ENCODE results near the gene THBS4.
A peak's percentile ranks its signal among the peaks of the same experiment; 100 is the strongest.

Gene THBS4

DNA sequence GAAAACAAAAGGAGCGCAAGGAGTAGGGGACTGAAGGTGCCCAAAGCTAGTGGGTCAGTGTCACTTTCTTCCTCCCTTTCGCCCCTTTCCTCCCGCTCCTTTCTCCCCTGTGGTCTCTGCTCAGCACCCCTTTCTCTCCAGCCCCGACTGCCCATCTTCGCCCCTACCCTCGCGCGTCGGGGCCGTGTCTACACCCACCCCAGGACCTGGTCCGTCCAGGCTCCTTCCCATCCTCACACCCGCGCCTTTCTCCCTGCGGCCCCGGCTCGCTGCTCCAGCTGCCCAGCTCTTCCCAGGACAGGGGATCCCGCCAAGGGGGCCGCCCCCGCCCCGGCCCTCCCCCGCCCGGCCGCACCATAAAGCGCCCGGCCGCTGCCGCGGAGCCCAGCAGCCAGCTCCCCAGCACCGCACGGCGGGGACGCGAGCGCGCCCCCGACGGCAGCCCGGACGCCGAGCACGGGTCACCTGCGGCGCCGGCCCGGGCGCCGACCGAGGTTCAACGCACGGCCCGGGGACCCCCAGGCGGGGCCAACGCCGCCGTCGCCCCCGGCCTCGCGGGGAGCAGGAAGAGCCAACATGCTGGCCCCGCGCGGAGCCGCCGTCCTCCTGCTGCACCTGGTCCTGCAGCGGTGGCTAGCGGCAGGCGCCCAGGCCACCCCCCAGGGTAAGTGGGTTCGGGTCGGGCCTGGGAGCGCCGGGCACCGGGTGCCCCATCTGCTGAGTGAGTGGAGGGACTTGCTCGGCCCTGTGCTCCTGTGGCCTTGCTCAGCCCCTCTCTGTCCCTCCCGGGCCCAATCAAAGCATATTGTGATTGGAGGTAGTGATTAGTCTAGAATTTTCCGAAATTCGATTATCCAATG is at the start of gene THBS4:
Gene THBS4 (plus strand): TSS at position 387 of the 860 bp plus-strand sequence. CDS start 190 bp downstream, at position 577.
- DNase-seq (ENCODE audit: low read depth) = no peak

DNA sequence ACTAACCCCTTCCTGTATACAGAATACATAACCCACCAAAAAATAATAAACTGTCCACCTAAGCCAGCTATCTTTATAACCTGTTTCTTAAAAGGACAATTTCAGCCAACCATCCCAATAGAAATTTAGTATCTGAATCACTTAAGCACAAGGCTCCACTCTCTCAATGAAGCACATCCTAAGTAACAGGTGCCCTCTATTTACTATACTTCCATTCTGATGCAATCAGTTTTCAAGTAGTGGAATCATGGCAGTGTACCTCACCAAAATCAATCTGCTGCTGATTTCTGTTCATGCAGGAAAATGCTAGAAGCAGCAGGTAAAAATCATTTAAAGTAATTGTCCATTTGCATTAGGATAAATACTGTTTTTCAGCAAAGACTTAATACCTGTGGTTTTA is 48.9 kb upstream of the THBS4 start:
- DNase-seq (ENCODE audit: low read depth) = no peak

DNA sequence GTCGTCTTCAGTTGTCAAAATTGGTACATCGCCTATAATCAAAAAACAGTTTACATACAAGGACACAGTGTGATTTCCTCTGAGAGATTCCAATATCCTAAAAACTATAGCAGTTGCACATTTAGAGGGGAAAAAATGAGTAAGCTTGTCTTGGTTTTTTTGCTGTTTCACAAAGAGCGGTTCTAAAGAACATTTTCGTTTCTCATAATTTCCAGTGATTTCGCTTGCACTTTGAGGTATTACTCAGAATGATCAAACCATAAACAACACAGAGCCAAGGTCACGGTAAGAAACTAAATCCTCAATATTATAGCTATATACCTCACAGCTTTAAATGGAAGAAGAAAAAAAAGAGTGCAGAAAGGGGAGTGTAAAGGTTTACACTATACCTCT is 44.9 kb upstream of the THBS4 start:
- no peak for DNase-seq (ENCODE audit: low read depth)

DNA sequence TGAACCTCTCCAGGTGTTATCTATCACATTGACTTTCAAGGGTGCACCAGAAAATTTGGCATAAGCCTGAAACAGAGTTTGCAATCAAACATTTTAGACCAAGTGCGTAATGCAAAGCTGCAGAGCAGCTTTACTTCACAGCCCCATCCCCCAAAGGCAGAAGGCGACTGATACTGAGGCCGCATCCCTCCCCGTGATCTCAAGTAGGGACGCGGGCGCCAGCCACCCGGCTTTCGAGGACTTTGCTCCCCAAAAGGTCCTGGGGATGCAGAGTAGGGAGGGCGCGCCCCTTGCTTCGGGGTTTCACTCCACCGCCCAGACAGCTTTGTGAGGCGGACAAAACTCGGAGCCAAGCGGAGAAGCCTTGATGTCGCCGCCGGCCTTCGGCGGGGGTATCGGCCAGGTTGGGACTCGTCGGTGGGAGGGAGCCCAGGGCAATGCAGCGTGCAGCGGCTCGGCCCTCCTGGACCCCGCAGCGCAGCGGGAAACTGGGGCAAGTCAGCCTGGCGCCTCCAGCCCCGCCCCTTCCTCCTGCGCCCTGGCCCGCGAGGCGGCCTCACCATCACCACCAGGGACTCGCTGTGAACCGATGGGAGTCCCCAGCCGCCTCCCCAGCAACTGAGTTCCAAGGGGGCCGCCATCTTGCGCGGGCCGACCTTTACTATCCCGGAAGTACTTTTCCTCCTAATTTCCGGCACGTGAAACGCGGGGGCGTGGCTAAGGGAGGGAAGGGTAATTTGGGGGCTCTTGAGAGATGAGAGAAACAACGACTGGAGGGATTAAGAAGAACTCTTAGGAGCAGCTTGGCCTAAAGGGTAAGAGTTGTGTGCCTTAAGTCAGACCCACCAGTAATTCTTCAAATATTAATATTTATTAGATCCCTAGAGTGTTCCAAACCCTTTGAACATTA is 44.3 kb upstream of the THBS4 start, which contains the start of gene MTX3:
Gene MTX3 (minus strand): TSS at position 665 of the 910 bp plus-strand sequence. CDS start 24 bp downstream, at position 641.
- peak; percentile 68 for DNase-seq (ENCODE audit: low read depth)

DNA sequence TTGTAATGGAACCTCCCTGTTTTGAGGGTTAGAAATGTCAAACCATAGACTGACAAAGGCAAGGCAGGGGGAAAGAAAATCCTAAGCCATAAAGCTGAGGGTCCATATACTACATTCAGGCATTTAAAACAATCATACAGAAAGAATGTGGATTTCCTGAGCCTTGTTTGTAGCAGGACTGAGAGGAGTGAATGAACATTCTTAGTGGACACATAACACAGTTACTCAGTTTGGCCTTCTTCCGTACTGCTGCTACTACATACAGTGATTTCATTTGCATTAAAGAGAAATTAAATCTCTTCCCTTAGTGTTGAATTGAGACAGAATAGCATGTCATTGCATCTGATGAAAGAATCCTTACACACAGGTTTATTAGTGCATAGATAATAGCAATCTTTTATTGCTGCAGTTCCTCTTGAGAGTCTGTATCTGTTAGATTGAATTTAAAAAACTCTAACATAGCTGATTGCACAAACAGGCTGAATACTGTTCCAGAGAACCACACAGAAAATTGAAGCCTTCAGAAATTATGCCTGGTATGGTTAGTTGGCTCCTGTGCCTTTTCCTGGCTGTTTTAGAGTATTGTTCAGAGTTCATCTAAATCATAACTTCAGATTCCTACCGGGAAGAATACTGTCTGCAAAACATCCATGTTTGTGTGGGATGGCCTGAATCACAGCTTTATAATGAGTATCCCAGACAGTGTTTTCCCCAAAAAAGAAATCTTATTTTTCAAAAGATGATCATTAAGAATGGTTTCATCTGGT is 42.1 kb upstream of the THBS4 start:
- DNase-seq (ENCODE audit: low read depth) = no peak

DNA sequence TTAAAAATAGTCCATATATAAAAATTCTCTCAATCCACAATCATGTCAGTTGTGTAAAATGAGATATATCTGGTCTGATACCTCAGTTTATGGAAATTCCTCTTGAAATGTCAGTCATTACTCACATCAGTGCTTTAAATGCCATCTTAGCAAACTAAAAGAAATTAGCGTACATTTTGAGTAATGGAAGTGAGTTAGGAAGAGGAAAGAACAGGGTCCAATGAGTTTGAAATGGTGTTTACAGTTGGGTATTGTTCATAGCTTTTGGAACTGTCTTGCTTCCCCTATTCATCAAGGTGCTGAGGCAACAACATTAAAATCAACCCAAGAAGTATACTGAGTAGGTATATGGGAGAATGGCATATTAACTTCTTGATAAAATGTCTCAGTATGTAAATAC is 35.4 kb upstream of the THBS4 start:
- DNase-seq (ENCODE audit: low read depth) = no peak

DNA sequence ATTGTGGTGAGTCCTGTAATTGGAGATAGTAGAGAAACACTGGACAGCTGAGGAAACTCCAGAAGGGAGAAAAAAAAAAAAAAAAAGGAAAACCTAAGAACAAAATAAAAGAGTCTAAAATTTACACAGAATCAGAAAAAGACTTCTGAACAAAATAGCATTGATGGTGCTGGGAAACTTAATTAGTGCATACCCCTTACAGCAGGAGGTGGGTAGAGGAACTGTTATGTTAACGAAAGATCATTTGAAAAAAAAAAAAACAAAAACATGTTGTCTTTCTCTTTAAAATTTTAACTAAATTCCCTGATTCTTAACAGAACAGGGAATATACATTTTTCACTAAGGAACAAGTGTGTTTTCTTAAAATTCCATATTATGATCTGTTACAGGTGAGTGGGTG is 32.5 kb upstream of the THBS4 start:
- no peak for DNase-seq (ENCODE audit: low read depth)

DNA sequence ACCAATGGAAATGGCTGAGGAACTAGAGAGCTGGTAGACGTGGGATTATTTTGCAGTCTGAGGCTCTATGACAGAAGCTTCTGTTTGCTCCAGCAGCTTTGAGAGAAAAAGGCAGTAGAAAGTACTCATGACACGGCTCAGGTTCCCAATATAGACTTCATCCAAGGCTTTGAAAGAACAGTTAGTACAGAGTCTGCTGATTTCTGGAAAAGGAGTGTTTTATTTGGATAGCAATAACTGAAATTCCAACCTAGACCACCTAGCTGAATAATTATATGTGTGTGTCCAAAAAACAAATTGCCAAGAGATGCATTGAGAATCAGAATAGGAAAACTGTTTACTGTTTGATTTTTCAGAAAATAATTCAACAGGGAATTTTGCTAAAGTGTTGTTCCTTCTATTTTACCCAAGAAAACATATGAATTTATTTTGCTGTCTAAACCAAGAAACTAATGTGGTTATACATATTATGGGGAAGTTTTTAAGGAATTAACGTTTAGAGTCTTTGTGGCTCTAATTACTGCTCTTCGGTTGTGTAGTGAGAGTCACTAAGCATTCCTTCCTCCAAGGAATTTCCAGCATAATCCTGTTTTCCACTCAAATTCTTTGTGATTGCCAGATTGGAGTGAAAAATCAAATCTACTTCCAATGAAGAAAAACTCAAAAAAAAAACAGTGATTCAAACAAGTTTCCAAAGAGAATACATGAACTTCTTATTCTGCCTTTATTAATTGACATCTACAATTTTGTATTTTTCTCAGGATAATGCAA is 26.0 kb upstream of the THBS4 start:
- no peak for DNase-seq (ENCODE audit: low read depth)

DNA sequence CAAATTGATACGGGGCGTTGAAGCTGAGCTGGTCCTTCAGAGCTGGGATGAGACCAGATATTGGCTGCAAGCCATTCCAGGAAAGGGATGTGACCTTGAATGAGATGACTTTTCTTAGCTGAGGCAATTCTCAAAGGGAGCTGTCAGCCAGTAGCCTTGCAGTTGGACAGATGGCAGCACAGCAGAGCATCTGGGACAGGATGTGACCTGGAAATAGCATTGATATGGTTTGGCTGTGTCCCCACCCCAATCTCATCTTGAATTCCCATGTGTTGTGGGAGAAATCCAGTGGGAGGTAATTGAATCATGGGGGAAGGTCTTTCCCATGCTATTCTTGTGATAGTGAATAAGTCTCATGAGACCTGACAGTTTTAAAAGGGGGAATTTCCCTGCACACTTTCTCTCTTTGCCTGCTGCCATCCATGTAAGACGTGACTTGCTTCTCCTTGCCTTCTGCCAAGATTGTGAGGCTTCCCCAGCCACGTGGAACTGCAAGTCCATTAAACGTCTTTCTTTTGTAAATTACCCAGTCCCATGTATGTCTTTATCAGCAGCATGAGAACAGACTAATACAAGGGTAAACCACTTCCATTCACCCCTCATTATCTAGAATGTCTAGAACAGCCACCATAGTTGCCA is 24.3 kb upstream of the THBS4 start:
- DNase-seq (ENCODE audit: low read depth) = no peak

DNA sequence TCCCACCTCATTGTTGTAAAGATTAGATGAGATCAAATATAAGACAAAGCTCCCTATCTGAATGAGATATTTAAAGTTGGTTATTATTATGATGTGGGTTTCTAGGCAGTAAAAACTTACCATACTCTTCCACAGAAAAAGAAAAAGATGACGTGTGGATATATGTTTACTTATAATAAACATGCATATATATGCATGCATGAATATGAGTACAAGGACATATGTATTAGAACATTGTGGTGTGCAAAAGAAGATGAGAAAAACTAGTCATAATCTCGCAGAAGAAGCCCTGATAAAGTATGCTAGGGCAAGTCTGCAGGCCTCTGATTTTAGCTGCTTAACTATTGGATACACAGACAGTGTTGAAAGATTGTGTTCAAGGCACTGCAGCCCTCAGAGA is 10.1 kb upstream of the THBS4 start:
- DNase-seq (ENCODE audit: low read depth) = no peak

DNA sequence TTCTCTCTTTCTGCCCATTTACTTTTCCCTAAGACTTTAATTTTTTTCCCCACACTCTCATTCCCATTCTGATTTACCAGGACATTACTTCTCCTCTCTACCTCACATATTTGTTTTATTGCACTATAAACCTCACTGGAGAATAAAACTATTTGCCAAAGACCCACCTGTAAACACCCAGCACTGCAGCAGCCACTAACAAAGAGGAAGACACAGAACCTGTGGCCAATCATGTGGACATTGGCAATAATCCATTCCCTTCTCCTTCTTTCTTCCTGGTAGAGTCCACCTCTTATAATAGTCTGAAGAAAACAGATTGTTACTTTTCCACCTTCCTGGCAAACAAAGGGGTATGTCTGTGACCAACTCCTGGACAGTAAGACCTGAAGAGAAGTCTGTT is 8.3 kb upstream of the THBS4 start:
- no peak for DNase-seq (ENCODE audit: low read depth)

DNA sequence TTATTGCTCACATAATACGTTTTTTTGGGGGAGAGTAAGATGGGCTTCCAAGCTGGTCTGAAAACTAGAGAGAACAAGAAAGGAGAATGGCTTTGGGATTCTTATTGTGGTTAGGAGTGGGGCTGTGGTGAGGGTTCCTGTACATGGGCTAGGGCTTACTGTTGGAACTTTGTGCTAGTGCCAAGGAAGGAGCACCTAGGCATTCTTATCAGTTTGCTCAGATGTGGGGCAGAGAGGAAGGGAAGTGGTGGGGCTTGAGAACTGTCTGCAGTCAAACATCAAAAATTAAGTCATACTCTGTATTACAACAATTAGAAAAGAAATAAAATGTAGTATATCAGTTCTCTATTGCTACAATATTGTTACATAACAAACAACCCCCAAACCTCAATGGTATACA is 4.0 kb upstream of the THBS4 start:
- peak; percentile 5 for DNase-seq (ENCODE audit: low read depth)

DNA sequence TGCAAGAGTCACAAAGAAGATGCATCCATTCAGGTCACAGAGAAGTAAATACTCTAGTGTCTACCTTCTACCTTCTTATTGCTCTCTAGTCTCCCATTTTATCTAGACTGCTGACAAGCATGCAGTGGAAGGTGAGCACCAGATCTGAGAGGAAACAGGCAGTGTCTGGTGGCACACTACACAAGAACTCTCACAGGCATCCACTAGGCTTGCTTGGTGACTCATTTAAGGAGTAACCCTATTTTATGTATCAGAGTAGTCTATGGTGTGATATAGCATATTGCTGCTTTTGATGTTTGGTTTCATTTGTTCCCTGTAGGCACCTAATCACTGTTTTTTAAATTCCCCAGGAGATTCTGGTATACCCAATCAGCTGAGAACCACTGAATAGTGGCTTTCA is 1.6 kb upstream of the THBS4 start:
- DNase-seq (ENCODE audit: low read depth) = no peak

DNA sequence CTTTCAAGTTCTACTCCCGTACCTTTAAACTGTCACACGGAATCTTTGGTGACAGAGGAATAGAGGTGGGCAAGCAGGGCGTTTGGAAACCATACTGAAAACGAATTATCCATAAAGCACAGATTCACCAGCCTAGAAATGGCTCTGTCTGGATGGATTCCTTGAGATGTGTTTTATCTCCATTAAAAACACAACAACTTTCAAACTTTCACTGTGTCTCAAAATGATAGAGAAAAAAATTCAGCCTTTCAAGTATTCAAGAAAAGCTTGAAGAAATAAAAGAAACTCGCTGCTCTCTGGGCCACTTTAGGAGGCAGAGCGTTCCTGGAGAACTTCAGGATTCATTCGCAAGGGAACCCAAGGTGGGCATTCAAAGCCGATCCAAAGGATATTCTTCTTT is 589 bp upstream of the THBS4 start:
- DNase-seq (ENCODE audit: low read depth) = no peak

DNA sequence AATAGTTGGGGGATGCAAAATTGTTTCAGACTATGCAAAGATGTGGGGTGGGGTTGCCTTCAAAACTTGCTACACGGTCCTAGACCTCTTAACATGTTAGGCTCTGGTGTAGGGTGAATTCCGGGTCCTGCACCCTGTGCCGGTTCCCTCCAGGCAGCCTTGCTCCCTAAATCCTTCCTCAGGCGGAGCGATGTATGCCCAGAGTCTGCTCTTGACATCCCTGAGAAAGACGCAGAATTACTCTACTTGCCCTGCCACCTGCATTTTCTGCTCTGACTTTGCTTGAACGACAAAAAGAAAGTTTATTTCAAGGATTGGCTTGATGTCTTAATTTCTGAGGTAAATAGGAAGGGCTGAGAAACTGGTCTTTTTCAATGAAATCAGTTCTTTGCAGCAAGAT is 691 bp downstream of the THBS4 start:
- no peak for DNase-seq (ENCODE audit: low read depth)

DNA sequence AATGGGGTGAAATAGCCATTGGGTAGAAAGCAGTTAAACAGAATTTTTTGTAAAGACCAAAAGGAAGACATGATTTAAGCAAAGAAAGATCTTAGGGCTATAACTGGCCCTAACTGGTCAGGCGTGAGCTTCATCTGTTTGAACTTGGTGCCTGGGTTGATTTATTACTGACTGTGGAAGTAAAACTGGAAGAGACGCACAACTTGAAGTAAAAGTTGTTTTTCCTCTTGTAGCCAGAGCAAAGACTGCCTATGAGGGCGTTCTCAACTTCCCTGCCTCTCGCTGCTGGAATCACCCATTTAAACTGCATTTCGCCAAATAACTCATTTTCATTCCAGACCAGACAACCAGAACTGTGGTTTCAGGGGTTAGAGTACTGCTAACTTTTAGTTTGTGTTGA is 1.5 kb downstream of the THBS4 start:
- no peak for DNase-seq (ENCODE audit: low read depth)

DNA sequence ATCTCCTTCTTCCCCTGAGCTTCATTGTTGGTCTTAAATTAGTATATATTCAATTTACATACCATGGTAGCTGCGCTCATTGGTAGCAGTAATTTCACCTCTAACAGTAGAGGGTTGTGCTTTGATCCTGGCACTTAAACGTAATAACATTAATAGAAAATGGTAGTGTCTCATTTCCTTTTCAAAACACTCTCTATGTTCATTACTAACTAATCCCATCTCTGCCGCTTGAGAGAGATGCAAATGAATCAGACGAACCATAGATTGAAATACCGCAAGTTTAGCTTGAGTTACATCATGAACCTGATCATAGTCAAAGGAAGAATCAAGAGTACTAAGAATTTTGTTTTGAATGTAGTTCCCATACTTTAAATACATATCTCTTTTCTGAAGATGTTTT is 2.2 kb downstream of the THBS4 start:
- no peak for DNase-seq (ENCODE audit: low read depth)

DNA sequence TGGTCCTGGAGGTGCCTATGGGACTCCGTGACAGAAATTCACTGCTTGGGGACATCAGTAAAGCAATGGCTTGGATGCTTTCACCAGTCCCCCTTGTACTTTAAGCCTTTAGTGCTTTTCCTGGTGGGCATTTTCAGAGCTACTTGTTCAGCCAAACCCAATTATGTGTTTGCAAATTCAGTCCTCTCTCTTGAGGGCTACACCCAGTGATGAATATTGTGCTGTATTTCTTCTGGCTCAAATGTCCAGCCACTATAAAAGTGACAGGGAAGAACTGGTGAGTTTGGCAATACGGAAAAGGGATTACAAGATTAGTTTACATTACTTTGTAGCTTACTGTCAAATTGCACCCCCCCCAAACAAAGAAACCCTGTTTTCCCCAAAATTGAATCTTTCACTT is 4.5 kb downstream of the THBS4 start:
- DNase-seq (ENCODE audit: low read depth) = no peak

DNA sequence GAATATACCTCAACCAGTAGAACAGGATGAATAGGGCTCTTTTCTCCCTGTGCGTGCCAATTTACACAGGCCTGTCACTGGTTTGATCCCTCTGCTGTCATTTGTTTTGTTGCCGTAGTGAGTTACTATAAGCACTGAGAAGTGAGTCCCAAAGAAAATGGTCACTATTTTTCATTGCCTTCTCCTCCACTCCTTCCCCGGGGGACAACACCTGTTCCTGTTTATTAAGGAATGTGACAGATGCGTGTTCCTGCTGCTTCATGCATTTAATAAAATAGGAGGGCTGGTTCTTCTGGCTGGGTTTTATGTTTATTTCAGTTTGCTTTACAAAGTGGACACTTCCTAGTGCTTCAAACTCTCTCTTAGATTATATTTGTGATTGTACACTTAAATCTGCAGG is 6.4 kb downstream of the THBS4 start:
- DNase-seq (ENCODE audit: low read depth) = no peak

DNA sequence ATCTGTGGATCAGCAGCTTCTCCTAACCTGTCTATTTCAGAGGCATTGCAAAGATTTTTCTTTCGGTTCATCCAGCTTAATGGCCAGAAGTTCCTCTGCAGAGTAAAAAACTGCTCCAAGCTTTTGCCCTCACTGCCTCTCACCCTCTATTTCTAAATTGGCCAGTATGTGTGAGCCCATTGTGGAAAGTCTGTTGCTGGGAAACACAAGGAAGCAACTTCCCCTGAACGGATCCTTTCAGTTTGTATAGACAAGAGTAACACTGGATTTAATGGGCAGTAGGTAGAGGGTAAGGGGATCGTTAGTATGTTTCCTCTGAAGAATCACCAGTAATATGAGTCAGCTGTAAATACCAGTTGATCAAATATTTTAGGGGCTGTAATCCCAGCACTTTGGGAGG is 7.2 kb downstream of the THBS4 start:
- no peak for DNase-seq (ENCODE audit: low read depth)

DNA sequence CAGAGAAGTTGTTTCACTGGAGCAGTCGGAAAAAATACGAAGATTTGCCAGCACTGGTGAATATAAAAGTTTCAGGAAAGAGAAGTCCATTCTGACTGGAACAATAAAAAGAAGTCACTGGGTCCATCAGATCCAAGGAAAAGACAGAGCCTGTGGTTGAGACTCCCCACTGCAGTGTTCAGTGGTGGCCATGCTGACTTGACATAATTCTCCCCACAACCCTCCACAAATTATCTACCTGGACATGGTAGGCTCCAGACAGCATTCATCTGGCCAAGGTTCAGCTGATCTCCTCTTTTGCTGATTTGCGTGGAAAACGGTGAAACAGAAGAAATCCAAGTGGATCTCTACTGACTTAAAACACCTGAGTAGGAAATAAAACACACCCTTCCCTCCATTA is 8.0 kb downstream of the THBS4 start:
- DNase-seq (ENCODE audit: low read depth) = no peak

Data from CMK (cell line).